DOHH2 (cell line): Measurements from ENCODE around the gene KIAA1549.

Source experiments
- H3F3A ChIP-seq: fragments of 200-600 bp; sonication (generic), shearing (Covaris generic); 2 replicates; pipeline ENCODE4 v1.6.0; 2016; ENCODE audit warnings: antibody characterized with exemption, mild to moderate bottlenecking; ENCODE audit not compliant: control insufficient read depth, insufficient read depth
- H3K27ac ChIP-seq: fragments of 200-600 bp; sonication (generic); 2 replicates; pipeline ENCODE4 v1.5.1; 2014; ENCODE audit warnings: low read depth, mild to moderate bottlenecking, low read length, moderate library complexity
- H3K27me3 ChIP-seq: fragments of 200-600 bp; sonication (generic); 2 replicates; pipeline ENCODE4 v1.6.1; 2014; ENCODE audit warnings: mild to moderate bottlenecking, low read length, mixed read lengths; ENCODE audit not compliant: control insufficient read depth
- H3K36me3 ChIP-seq: fragments of 200-600 bp; sonication (generic); 2 replicates; pipeline ENCODE4 v1.6.1; 2014; ENCODE audit warnings: mild to moderate bottlenecking, low read length, moderate library complexity, mixed read lengths; ENCODE audit not compliant: control insufficient read depth
- H3K4me1 ChIP-seq: fragments of 200-600 bp; sonication (generic); 2 replicates; pipeline ENCODE4 v1.6.1; 2014; ENCODE audit warnings: mild to moderate bottlenecking, low read length, mixed read lengths; ENCODE audit not compliant: control insufficient read depth
- H3K4me2 ChIP-seq: fragments of 200-600 bp; sonication (generic); 2 replicates; pipeline ENCODE4 v1.6.0; 2014; ENCODE audit warnings: mild to moderate bottlenecking, low read length, moderate library complexity
- H3K4me3 ChIP-seq: fragments of 200-600 bp; sonication (generic); 2 replicates; pipeline ENCODE4 v1.5.1; 2014; ENCODE audit warnings: mild to moderate bottlenecking, low read length, mixed read lengths
- H3K79me2 ChIP-seq: fragments of 200-600 bp; sonication (generic); 2 replicates; pipeline ENCODE4 v1.6.1; 2014; ENCODE audit warnings: mild to moderate bottlenecking, low read length, mixed read lengths; ENCODE audit not compliant: control insufficient read depth
- H3K9me2 ChIP-seq: fragments of 200-600 bp; sonication (generic); replicated peaks from 2 replicates; pipeline ENCODE4 v1.6.1; 2014; ENCODE audit warnings: mild to moderate bottlenecking, low read length, mixed read lengths; ENCODE audit not compliant: control insufficient read depth
- H3K9me3 ChIP-seq: fragments of 200-600 bp; sonication (generic); 2 replicates; pipeline ENCODE4 v1.6.1; 2014; ENCODE audit warnings: antibody characterized with exemption, low read length, mixed read lengths; ENCODE audit not compliant: control insufficient read depth, insufficient read depth
- H4K20me1 ChIP-seq: fragments of 200-600 bp; sonication (generic); 2 replicates; pipeline ENCODE4 v1.6.0; 2014; ENCODE audit warnings: low read depth, mild to moderate bottlenecking, antibody characterized with exemption, low read length, moderate library complexity; ENCODE audit not compliant: control insufficient read depth, insufficient read depth
- CTCF ChIP-seq: fragments of 200-600 bp; sonication (generic); IDR thresholded peaks from one replicate; pipeline ENCODE4 v1.5.1; 2014; ENCODE audit warnings: antibody characterized with exemption, mild to moderate bottlenecking, low read depth, low read length; ENCODE audit not compliant: poor library complexity, severe bottlenecking
- EZH2phosphoT487 ChIP-seq: fragments of 200-600 bp; sonication (generic); IDR thresholded peaks from 2 replicates; pipeline ENCODE4 v1.6.1; 2017; ENCODE audit warnings: borderline replicate concordance, mild to moderate bottlenecking, antibody characterized with exemption, low read length, moderate library complexity, mixed read lengths

Gene KIAA1549

GRCh38 chr7:138958391-138958956 lies 22.7 kb downstream of the KIAA1549 start:
- H3K27ac ChIP-seq = no peak overlapping the region

GRCh38 chr7:138957753-138958390 lies 23.3 kb downstream of the KIAA1549 start:
- no peak overlapping the region for H3K4me2 ChIP-seq
- no peaks in the 10 kb centered on the region for H3K36me3 ChIP-seq
- no peak for TF ChIP-seq EZH2phosphoT487
- no peak for TF ChIP-seq CTCF
- no peaks in the 10 kb centered on the region for H3K4me1 ChIP-seq
- H3K4me3 ChIP-seq = no peak overlapping the region
- H3K9me3 ChIP-seq = no peaks in the 10 kb centered on the region
- no peaks in the 10 kb centered on the region for H3F3A ChIP-seq
- no peak overlapping the region for H3K27ac ChIP-seq
- no peaks in the 10 kb centered on the region for H4K20me1 ChIP-seq
- H3K79me2 ChIP-seq = no peaks in the 10 kb centered on the region
- H3K9me2 ChIP-seq = no peaks in the 10 kb centered on the region
- peaks cover 2% of the 10 kb centered on the region; the same call in 1 of the 2 replicates for H3K27me3 ChIP-seq

More at GRCh38 chr7:138958391-138958956, 22.7 kb downstream of the KIAA1549 start:
- no peaks in the 10 kb centered on the region for H4K20me1 ChIP-seq
- no peak for TF ChIP-seq EZH2phosphoT487
- no peak for TF ChIP-seq CTCF
- no peaks in the 10 kb centered on the region for H3K36me3 ChIP-seq
- H3F3A ChIP-seq = no peaks in the 10 kb centered on the region
- H3K4me3 ChIP-seq = no peak overlapping the region
- H3K4me2 ChIP-seq = no peak overlapping the region
- H3K4me1 ChIP-seq = no peaks in the 10 kb centered on the region
- H3K79me2 ChIP-seq = no peaks in the 10 kb centered on the region
- H3K27me3 ChIP-seq = peaks cover 4% of the 10 kb centered on the region; the same call in 1 of the 2 replicates
- H3K9me3 ChIP-seq = no peaks in the 10 kb centered on the region
- no peaks in the 10 kb centered on the region for H3K9me2 ChIP-seq

- TF ChIP-seq EZH2phosphoT487 = no peak
- TF ChIP-seq CTCF = no peak
- Histone ChIP-seq H3K9me2 (no peaks in the 10 kb centered on the region), H4K20me1 (no peaks in the 10 kb centered on the region), H3K4me2 (no peak overlapping the region), H3K4me3 (no peak overlapping the region), H3K79me2 (no peaks in the 10 kb centered on the region), H3F3A (no peaks in the 10 kb centered on the region), H3K27me3 (no peaks in the 10 kb centered on the region), H3K9me3 (no peaks in the 10 kb centered on the region), H3K36me3 (no peaks in the 10 kb centered on the region), H3K27ac (no peak overlapping the region), H3K4me1 (no peaks in the 10 kb centered on the region)
These were observed 24.0 kb downstream of the KIAA1549 start for GRCh38 chr7:138957217-138957616.
